PC-3 (cell line): ENCODE results near the gene HS3ST2.

Experiments used
- CTCF ChIP-seq: fragments of 300-600 bp; sonication (generic); conservative IDR thresholded peaks from 2 replicates; pipeline ENCODE4 v1.5.1; 2017; ENCODE audit warnings: antibody characterized with exemption, low read depth, mild to moderate bottlenecking, low read length
- EZH2 ChIP-seq: fragments of 300-600 bp; sonication (generic); IDR thresholded peaks from one replicate; pipeline ENCODE4 v1.6.1; 2017; ENCODE audit warnings: antibody characterized with exemption, mild to moderate bottlenecking, low read length; ENCODE audit not compliant: unreplicated experiment
- EZH2phosphoT487 ChIP-seq: fragments of 300-600 bp; sonication (generic); IDR thresholded peaks from 2 replicates; pipeline ENCODE4 v1.6.1; 2018; ENCODE audit warnings: mild to moderate bottlenecking, antibody characterized with exemption, low read length, borderline replicate concordance

GRCh38 chr16:22938647-22939046, 124.7 kb downstream of the HS3ST2 start:
- TF ChIP-seq EZH2 (no peak), CTCF (no peak), EZH2phosphoT487 (no peak)
